Measurements from ENCODE around the gene GLRX. TPM values are rescaled to one million over a fixed set of nuclear protein-coding genes. Genes with fewer than 3 reads are reported as not detected.
"Not testable (repeated sequence)": the region's sequence is repeated elsewhere in the genome, so short reads cannot be mapped to it uniquely, and the experiment has no call there.

GLRX gene
- polyA plus RNA-seq, 4 donors: 56.1 to 69.8 (median 66.8) TPM

DNA sequence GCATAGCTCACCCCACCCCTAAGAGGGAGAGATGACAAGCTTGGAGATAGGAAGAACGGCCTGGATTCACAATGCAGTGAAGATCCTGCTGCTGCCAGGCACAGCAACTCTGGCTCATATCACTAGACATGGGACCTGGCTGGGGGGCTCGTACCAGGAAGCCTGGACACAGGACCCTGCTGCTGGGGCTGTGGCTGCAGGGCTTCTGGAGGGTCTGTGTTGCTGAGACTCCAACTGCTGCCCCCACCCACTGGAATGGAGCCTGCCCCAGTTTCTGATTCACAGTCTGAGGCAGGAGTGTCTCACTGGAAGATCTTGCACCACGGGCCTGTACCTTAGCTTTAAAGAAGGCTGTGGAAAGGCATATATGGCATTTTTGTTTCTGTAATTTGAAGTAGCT, 31.0 kb upstream of the GLRX start:
- DNase-seq (ENCODE audit: low read depth in 4 of 4, low spot score in 3 of 4): no peak

DNA sequence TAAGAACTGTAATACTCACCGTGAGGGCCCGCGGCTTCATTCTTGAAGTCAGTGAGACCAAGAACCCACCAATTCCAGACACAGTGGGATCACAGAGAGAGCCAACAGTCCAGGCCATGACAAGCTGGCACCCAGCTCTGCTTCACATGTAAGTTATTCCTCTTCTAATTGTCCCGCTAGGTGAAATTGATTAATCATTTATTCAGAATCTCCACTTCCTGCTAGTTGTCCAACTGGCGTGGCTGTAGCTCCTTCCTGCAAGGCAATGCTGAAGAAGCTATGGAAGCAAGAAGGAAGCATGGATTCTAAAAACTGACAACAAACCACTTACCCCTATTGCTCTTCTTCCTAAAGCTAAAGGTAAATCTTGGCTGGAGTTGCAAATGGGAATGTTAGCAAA, 30.0 kb upstream of the GLRX start:
- no peak for DNase-seq (ENCODE audit: low read depth in 4 of 4, low spot score in 3 of 4)

DNA sequence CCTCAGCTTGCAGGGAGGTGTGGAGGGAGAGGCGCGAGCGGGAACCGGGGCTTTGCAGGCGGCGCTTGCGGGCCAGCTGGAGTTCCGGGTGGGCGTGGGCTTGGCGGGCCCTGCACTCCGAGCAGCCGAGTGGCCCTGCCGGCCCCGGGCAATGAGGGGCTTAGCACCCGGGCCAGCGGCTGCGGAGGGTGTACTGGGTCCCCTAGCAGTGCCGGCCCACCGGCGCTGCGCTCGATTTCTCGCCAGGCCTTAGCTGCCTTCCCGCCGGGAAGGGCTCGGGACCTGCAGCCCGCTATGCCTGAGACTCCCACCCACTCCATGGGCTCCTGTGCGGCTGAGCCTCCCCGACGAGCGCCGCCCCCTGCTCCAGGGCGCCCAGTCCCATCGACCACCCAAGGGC, 28.6 kb upstream of the GLRX start:
- not testable (repeated sequence) for DNase-seq (ENCODE audit: low read depth in 4 of 4, low spot score in 3 of 4)

DNA sequence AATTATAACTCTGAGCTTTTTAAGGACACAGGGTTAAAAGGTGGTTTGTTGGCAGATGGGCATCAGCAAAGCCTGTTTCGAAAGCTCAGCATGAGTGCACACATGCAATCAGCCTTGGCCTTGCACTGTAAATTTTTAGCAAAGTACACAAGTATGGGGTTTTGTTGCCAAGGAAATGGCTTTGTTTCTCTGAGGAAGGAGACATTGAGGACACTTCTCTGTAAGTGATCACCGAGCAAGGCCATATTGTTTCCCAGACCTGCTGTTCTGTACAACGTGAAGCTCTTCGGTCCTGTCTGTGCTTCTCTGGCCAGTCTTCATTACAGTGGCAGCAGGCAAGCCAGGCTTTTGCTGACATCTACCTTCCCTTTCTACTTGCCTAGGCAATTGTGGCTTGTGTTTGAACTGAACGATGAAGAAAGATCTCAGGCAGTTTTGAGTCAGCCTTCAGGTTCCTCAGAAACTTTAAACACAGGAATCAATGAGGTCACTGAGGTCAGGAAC, 27.9 kb upstream of the GLRX start:
- DNase-seq (ENCODE audit: low read depth in 4 of 4, low spot score in 3 of 4): no peak

DNA sequence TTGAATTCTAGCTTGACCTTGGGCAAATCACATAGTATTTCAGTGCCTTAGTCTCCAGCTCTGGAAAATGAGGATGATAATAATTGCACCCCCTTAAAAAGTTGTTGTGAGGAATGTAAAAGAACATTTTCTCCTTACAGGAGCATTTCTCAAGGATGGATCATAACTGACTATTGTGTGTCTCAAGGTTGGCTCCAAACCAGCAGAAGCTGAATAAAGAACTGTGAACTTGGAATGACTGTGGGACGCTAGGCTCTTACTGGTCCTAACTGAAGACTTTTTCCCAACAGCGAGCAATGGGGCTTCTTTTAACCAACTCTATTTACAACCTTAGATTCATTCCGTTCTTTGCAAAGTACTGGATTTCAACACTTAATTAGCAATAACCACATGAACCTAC, 26.2 kb upstream of the GLRX start:
- no peak for DNase-seq (ENCODE audit: low read depth in 4 of 4, low spot score in 3 of 4)

DNA sequence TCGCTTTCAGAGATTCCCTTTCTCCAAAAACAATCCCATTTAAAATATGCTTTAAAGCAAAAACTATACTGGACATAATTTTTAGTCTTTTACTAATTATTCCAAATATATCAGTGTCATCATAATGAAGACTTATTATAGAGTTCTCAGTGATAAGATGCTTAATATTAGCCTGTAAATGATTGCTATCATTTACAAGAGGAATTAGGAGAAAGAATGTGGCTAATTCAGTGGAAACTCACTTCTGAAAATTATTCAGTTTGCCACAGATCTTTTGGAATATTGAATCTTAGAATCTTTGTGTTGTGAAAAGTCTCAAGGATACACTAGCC, 24.7 kb upstream of the GLRX start:
- DNase-seq (ENCODE audit: low read depth in 4 of 4, low spot score in 3 of 4): no peak

DNA sequence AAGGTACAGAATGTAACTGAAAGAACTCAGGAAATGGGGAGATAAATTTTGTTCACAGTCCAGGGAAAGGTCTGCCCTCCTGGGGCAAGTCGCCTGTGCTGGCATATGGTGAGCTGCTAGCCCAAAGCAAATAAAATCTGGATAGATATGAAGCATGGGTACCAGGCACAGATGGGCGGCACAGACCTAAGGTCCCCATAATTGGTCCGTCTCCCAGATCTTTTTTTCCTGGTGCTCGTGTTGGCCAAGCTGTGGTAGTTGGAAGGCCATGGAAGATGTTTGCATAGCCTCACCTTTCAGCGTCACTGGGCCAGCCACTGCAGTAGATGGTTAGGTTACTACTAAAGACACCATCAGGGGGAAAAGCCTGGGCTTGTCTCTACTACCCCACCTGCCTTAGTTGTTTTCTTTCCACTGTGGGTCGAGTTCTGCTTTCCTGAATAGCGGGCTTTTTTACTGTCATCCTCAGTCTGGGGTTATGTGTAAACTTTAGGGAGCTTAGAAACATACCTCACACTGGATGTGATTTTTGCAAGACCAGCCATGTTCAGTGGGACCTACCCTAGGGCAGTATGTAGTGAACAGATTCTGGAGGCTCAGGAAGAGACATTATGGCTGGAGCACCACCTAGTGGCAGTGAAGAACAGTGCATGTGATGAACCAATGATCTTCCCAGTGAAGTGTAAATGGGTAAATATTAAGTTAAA, 24.2 kb upstream of the GLRX start:
- DNase-seq (ENCODE audit: low read depth in 4 of 4, low spot score in 3 of 4): peak in 1 of 4 donors; percentile 58

DNA sequence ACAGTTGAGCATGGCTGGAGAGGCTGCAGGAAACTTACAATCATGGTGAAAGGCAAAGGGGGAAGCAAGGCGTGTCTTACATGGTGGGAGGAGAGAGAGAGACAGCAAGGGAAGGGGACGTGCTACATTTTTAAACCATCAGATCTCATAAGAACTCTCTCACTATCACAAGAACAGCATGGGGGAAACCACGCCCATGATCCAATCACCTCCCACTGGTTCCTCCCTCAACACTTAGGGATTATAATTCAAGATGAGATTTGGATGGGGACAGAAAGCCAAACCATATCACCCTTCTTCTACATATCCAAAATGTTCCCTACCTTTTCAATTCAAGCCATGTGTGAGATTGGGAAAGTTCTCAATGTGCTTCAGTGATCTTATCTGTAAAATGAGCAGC, 22.9 kb upstream of the GLRX start:
- no peak for DNase-seq (ENCODE audit: low read depth in 4 of 4, low spot score in 3 of 4)

DNA sequence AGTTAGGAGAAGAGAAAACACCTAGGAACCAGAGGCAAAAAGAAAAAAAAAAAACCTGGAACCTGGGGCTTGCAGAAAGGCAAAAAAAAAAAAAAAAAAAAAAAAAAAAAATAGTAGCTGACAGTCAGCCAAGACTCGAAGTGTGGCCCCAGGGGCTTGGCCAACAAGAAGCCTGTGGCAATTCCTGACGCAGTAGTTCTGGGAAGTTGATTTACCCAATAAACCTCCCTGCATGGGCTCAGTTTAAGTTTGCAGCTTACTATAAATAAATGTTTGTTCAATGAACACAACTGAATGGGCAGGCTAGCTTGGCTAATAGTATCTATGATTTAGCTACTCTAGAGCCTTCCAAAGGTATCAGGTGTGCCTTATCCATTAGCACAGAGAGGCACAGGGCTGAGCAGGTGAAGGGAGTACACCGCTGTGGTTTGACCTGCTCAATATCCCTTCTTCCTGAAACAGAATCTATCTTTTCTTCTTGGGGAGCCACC, 21.3 kb upstream of the GLRX start:
- no peak for DNase-seq (ENCODE audit: low read depth in 4 of 4, low spot score in 3 of 4)

DNA sequence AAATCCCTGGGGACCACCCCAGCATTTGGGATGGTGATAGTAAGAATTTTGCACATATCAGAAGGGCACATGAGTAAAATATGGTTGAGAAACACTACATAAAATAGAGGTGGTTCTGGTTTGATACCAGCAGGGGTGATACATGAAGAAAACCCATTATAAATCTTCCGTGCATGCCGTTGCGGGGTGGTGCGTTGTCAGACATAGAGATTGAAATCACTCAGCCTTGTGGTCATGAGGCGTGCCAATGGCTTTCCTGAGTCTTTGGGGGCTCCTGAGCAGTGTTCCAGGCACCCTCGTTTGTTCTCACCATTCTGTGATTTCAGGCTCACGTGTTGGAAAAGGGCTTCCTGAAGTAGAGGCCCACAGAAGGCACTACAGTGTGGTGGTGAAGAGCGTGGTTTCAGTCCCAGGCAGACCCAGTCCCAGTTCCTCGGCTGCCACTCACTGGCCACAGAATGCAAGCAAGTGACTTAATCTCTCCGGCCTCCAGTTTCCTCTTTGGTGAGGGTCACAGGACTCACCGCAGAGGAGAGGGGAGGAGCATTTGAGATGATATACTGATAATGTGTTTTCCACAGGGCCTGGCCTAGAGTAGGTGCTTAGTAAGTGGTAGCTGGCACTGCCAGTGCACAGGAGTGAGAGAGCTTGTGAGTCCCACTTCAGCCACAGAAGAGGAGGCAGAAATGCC, 20.5 kb upstream of the GLRX start:
- no peak for DNase-seq (ENCODE audit: low read depth in 4 of 4, low spot score in 3 of 4)

DNA sequence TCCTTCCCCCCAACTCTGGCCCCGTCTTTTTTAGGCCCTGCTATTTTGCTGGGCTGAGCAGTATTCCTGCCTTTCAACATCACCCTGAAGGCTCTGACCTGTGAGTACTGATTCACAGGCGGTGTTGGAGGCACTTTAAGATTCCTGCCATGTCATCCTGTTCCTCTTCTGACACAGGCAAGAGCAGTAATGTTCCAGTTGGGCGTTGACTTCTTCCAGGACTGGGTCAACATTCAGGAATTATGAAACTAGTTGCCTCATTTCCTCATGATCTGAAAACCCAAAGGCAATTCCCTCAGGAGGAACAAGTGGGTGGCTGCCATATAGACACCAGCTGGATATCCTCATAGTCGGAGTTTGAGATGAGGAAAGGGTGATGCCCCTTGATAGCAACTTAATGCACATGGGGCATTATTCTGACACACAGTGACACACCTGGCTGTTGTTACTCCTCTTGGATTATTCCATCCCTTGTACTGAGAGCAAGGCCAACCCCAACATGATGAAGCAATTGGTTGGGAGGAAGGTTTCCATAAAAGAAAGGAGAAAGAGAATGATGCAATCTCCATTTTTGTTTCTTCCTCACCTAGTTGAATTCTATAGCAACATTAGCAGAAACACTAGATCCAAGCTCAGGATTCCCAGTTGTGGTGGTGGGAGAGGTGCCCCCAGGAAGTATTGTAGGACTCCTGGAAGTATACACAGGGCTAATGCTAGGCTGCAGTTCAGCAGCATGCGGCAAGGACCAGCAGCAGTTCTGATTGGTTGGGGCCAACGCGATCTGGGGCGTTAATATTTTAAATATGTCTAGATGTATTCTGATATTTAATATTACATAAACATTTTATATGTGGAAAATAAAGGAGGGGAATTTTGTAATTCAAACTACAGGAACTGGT, 19.6 kb upstream of the GLRX start:
- no peak for DNase-seq (ENCODE audit: low read depth in 4 of 4, low spot score in 3 of 4)

DNA sequence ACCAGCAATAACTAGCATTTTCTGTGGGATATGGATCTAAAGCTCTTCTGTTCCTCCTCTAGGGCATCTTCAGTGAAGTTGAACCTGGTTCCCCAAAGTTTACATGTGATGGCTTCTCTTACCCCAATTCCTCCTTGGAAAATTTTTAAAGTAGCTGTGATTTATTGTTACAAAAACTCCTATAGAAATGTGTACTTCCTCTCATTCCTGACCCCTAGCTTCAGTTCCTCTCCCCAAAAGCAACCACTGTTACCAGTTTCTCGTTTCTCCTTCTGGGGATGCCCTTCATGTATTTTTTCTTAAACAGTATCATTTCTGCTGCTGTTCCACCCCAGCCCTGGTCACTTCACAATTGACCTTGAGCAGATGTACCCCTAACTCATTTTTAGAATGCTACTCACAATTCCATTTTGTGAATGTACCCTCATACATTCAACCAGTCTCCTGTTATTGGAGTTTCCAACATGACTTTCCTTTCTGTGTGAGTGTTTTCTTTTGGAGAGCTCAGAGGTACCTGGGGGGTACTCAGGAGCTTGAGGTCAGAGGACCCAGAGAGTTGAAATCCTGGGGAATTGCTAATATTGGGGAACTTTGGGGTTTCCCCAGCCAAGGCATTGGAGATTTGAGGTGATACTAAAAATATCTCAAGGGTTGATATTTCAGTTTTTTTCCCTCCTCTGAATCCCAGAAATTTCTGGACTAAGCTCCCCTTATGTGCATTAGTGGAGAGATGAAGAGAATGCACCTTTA, 18.6 kb upstream of the GLRX start:
- DNase-seq (ENCODE audit: low read depth in 4 of 4, low spot score in 3 of 4): no peak

DNA sequence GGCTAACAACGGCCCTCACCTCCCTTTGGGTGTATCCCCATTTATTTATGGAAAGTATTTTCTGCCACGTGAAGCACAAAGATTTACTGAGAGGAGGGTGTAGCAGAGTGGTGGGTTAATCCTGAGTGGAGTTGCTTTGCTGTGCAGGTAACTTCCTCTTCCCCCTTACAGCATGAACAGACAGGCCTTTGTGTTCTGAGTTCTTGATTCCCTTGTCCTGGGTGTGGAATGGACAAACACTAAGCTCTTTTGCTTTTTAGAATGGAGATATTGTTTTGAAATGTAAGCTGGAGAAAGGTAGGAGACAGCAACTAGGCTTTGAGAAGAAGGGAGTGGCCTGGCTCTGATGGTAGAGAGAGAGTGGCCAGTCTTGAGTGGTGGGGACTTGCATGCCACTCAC, 17.1 kb upstream of the GLRX start:
- DNase-seq (ENCODE audit: low read depth in 4 of 4, low spot score in 3 of 4): no peak

DNA sequence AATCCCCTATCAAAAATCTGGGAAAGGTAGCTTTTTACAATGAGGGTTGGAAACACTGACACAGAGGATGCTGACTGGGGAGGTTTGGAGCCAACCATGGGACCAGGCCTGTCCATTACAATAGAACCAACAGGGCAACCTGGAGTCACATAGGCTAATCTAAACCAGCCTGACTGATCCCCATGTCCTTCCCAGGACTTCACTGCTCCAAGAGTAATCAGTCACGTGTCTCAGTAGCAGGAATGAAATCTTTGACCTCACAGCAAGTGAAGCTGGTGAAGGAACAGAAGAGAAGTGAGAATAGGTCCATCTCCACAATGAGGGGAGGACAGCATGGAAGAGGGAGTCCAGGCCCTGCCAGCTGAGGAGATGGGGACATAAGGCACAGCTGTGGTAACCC, 16.0 kb upstream of the GLRX start:
- DNase-seq (ENCODE audit: low read depth in 4 of 4, low spot score in 3 of 4): no peak

DNA sequence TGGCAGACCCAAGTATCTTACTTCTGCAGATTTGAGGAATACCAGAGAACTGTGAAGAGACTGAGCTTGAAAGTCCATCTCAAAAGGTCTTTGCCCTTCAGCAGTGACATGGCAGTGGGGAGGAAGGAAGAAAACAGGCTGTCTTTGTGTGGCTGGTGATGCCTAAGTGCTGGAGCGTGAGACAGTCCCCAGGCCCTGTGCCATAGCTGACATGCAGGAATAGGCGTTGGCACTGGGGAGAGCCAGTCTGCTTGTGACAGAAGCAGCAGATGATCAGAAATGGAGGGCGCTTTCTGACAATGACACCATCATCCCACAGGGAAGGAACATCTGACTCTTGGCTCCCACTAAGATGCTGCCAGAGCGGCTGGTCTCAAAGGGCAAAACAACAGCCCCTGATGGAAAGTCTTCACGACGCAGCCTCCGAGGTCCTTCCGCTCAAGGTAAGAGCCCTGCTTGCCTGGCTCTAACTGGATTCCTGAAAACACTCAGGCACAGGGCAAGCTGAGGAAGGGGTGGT, 15.5 kb upstream of the GLRX start:
- no peak for DNase-seq (ENCODE audit: low read depth in 4 of 4, low spot score in 3 of 4)

DNA sequence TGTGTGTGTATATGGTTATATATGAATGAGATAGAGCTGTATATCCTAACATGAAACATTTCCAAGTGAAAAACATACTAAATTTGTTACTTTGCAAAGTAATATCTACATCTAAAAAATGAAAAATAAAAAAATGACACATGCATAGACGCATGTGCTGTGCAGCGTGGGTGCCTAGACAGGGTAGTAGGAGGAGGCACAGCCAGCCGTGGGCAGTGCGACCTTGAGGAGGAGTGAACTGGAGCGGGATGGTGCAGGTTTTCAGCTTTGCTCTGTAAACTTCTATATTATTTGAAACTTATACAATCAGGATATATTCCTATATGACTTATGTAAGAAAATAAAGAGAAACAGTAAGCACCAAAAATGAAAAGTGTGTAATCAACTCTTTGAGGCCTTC, 15.0 kb upstream of the GLRX start:
- DNase-seq (ENCODE audit: low read depth in 4 of 4, low spot score in 3 of 4): no peak

DNA sequence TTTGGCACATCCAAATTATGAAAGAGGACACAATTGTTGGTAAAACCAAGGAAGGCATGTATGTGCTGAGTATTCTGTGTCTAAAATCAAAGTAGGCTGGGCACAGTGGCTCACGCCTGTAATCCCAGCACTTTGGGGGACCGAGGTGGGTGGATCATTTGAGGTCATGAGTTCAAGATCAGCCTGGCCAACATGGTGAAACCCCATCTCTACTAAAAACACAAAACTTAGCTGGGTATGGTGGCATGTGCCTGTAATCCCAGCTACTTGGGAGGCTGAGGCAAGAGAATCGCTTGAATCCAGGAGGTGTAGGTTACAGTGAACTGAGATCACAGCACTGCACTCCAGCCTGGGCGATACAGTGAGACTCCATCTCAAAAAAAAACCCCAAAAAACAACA, 14.4 kb upstream of the GLRX start:
- DNase-seq (ENCODE audit: low read depth in 4 of 4, low spot score in 3 of 4): not testable (repeated sequence)

DNA sequence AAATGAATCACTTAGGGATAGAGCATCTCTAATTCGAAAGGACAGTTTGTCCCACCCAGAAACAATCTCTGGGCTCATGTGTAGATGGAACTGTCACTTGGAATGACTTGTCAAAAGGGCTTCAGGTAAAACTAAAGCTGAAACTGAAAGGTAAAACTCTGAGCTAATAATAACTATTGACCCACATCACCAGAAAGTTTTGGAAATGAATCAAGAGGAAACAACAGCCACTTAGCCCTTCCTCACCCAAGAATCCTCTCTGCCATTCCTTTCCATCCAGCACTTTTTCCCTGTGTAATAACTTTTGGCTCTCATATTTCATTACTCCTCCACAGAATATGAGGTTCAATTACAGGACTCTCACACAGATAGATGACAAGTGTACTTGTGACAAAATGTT, 14.0 kb upstream of the GLRX start:
- DNase-seq (ENCODE audit: low read depth in 4 of 4, low spot score in 3 of 4): no peak

DNA sequence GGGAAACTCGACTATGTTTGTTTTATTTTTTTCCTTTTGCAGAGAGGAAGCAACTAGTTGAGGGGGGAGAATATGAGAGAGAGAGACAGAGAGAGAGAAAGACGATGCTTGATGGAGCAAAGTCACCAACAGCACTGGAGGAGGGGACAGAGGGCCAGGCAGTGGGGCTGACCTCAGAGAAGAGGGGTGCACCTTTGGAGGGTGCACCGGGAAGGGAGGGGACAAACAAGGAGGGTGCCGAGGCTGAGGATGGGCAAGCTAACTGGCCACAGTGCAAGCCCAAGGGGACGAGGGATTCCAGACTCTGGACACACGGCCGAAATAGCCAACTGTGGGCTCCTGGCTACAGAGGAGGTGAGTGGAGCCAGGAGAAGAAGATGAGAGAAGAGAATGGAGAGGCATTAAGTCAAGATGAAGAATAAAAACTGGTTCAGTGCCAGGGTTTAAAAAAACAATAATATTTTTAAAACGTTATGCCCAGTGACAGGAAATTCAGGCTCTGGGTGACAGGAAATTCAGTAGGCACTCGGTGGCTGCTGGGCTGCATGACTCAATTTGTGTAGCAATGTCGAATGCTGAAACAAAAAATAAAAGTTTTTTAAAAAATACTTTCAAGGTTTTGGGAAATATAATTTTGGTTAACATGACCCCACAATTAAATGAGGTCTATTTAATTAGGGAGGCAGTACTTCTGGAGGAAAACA, 13.3 kb upstream of the GLRX start:
- DNase-seq (ENCODE audit: low read depth in 4 of 4, low spot score in 3 of 4): no peak

DNA sequence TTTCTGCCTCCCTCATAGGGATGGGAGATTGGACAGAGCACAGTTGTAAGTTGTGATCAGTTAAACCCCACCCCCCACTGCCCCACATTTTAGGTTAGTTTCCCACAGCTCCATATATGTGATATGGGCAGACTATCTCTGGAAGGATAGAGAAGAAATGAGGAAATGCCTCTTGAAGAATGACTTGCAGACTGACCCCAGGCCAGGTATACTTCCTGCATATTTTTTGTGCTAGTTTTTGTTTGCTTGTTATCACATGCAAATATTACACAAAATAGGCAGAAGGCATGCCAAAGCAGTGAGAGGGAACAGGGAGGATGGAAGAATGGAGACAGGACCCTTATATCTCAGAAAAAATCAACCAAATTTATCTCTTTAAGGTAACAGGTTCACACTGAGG, 10.1 kb upstream of the GLRX start:
- no peak for DNase-seq (ENCODE audit: low read depth in 4 of 4, low spot score in 3 of 4)

All from right renal pelvis (tissue), 4 donors.